Esophagus muscularis mucosa (tissue), 4 donors: ENCODE measurements around the gene ANKRD11. TPM values are rescaled to one million over a fixed set of nuclear protein-coding genes. Genes with fewer than 3 reads are reported as not detected.
A peak's percentile ranks its signal among the peaks of the same experiment; 100 is the strongest.

Source experiments
- DNase-seq: peaks from one replicate; pipeline ENCODE4 v3.0.0-alpha.2; 2017; ENCODE audit errors: extremely low spot score
- H3K27ac ChIP-seq, 4 donors: fragments of 200-600 bp; sonication (generic); replicated peaks in 1 of 4; 1 replicate in 3 of 4; 2 replicates in 1 of 4; pipeline ENCODE4 v1.5.1; 2016 to 2019; ENCODE audit warnings: mild to moderate bottlenecking in 1 of 4
- H3K27me3 ChIP-seq, 4 donors: fragments of 200-600 bp; sonication (generic); one replicate each; pipeline versions ENCODE4 v1.5.1 to v1.6.0; 2016 to 2019
- H3K36me3 ChIP-seq, 4 donors: fragments of 200-600 bp; sonication (generic); one replicate each; pipeline ENCODE4 v1.5.1; 2016 to 2019
- H3K4me1 ChIP-seq, 4 donors: fragments of 200-600 bp; sonication (generic); one replicate each; pipeline ENCODE4 v1.5.1; 2016 to 2019
- H3K4me3 ChIP-seq, 4 donors: fragments of 200-600 bp; sonication (generic); 1 replicate in 2 of 4; 2 replicates in 2 of 4; pipeline ENCODE4 v1.5.1; 2016 to 2019; ENCODE audit warnings: mild to moderate bottlenecking in 4 of 4, moderate library complexity in 1 of 4
- H3K9me3 ChIP-seq, 4 donors: fragments of 200-600 bp; sonication (generic); 1 replicate in 3 of 4; 2 replicates in 1 of 4; pipeline ENCODE4 v1.5.1; 2016 to 2019
- EP300 ChIP-seq: sonication (generic); formaldehyde crosslinking; IDR thresholded peaks from one replicate; pipeline ENCODE4 v1.6.1; 2017; ENCODE audit warnings: antibody characterized with exemption
- POLR2A ChIP-seq: fragments of 450-650 bp; IDR thresholded peaks from one replicate; pipeline ENCODE4 v1.6.1; 2017; ENCODE audit warnings: antibody characterized with exemption, moderate library complexity, mild to moderate bottlenecking, low read depth
- POLR2AphosphoS5 ChIP-seq, 2 donors: sonication (generic); formaldehyde crosslinking; IDR thresholded peaks; one replicate each; pipeline ENCODE4 v1.6.1; 2017; ENCODE audit warnings: antibody characterized with exemption in 2 of 2
- WGBS: methylation state at CpG from one replicate; pipeline ENCODE4 v1.1.5; 2018; 5-methylcytosine and 5-hydroxymethylcytosine counted together
- intact Hi-C: fragments of 100-400 bp; cut with DNase I; formaldehyde crosslinking; loops from one replicate; pipeline ENCODE4 v1.15.1; 2023
- total RNA-seq, 4 donors: library from RNA; depleted of rRNA; stranded (reverse); fragments of >200 nt; gene quantifications; one replicate each; pipeline versions ENCODE4 v1.1.0 to v1.2.1, GENCODE V29; 2016
- TF ChIP-seq, protein P1 (sequence below), 3 experiments: fragments of 200-600 bp in 2 of 3; fragments of 450-650 bp in 1 of 3; sonication (generic) in 2 of 3; IDR thresholded peaks; one replicate each; pipeline ENCODE4 v1.5.1; 2017 to 2019; ENCODE audit warnings: antibody characterized with exemption in 3 of 3, mild to moderate bottlenecking in 2 of 3, moderate library complexity in 1 of 3

The ANKRD11 gene
- total RNA-seq, 4 donors from 2014 or later = 60.8 to 119 (median 105) TPM

DNA sequence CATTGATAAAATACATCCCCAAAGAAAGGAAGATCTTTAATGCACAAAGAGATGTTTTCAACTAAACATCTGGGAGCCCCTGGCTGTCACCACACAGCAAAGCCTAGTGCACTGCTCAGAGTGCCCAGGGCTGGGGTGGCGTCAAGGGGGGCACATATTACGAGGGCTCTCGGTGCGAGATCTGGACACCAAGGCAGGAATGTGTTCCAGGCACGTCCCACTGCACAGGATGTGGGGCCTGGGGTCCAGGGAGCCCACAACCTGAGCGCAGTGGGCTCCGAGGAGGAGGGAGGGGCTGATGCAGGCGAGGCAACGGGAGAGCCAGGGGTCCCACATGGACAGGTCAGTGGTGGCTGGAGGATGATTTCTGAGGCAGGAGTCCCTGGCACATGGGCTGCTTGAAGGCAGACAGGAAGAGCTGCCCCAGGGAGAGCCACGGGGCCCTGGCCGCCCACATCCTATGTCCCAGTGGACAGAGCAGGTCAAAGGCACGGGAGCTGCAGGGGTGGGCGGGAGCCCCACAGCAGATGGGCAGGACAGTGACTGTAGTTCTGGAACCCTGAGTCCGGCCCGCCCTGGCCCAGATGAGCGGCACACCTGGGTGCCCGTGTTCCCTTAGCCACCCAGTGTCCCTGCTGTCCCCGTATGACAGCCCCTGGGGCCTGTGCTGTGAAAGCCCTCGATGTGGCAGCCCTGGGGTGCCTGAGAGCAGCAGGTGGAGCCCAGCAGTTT lies 216.5 kb downstream of the ANKRD11 start:
- 93% methylated on average over 8 of the region's 19 CpGs for WGBS
- no peak overlapping the region for H3K4me3 ChIP-seq
- peaks cover 49 to 99% (median 96%) of the 10 kb centered on the region in 4 donors for H3K36me3 ChIP-seq
- H3K27ac ChIP-seq = no peak overlapping the region
- no peaks in the 10 kb centered on the region for H3K27me3 ChIP-seq
- TF ChIP-seq EP300 (no peak), POLR2AphosphoS5 (IDR thresholded peaks at IDR 0.05) (no peak), POLR2A (no peak)
- TF ChIP-seq, protein P1, sequence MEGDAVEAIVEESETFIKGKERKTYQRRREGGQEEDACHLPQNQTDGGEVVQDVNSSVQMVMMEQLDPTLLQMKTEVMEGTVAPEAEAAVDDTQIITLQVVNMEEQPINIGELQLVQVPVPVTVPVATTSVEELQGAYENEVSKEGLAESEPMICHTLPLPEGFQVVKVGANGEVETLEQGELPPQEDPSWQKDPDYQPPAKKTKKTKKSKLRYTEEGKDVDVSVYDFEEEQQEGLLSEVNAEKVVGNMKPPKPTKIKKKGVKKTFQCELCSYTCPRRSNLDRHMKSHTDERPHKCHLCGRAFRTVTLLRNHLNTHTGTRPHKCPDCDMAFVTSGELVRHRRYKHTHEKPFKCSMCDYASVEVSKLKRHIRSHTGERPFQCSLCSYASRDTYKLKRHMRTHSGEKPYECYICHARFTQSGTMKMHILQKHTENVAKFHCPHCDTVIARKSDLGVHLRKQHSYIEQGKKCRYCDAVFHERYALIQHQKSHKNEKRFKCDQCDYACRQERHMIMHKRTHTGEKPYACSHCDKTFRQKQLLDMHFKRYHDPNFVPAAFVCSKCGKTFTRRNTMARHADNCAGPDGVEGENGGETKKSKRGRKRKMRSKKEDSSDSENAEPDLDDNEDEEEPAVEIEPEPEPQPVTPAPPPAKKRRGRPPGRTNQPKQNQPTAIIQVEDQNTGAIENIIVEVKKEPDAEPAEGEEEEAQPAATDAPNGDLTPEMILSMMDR (IDR thresholded peaks at IDR 0.05) = no peak
- H3K9me3 ChIP-seq = no peaks in the 10 kb centered on the region
- DNase-seq = no peak
- H3K4me1 ChIP-seq = no peaks in the 10 kb centered on the region
- intact Hi-C loops = no loop called here

DNA sequence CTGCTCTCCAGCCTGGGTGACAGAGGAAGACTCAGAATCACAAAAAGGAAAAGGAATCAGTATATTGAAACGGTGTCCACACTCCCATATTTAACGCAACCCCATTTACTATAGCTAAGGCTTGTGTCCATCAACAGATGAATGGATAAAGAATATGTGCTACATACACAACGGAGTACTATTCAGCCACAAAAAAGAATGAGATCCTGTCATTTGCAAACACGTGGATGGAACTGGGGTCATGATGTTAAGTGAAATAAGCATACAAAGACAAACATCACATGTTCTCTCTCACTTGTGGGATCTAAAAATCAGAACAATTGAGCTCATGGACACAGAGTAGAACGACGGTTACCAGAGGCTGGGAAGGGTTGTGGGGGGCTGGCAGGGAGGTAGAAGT lies 217.7 kb downstream of the ANKRD11 start:
- TF ChIP-seq, protein P1 (IDR thresholded peaks at IDR 0.05) = no peak
- TF ChIP-seq POLR2A (no peak), EP300 (no peak)
- no peaks in the 10 kb centered on the region for H3K4me1 ChIP-seq
- H3K4me3 ChIP-seq = no peak overlapping the region
- H3K27ac ChIP-seq = no peak overlapping the region
- intact Hi-C loops = no loop called here
- no peak for DNase-seq
- no peaks in the 10 kb centered on the region for H3K27me3 ChIP-seq
- peaks cover 54 to 94% (median 89%) of the 10 kb centered on the region in 4 donors for H3K36me3 ChIP-seq
- no peaks in the 10 kb centered on the region for H3K9me3 ChIP-seq
- 93% methylated on average over 6 of the region's 6 CpGs for WGBS

DNA sequence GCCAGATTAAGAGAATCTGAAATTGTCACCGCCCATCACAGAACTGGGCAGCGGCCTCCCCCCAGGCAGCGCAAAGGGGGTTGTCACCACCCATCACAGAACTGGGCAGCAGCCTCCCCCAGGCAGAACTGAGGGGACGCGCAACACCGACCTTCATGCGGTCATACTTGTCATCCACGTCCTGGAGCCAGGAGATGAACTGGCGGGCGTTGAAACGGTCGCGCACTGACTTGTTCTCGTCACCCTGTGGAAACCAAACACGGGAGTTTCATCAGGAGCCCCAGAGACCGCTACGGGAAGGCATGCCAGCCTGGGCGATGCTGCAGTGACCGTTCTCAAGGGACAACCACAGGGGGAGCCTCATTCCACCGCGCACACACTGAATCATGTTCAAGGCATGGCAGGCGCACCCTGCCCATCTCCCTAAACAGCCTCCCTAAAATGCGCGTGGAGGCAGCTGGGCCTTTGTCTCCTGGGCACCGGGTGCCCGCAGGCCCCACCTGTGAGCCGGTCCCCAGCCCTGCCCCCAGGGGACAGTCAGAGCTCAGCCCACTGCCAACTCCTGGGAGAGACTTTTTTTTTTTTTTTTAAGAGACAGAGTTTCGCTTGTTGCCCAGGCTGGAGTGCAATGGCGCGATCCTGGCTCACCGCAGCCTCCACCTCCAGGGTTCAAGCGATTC lies 219.6 kb downstream of the ANKRD11 start:
- no peaks in the 10 kb centered on the region for H3K9me3 ChIP-seq
- peaks cover 67 to 94% (median 88%) of the 10 kb centered on the region in 4 donors for H3K36me3 ChIP-seq
- H3K4me1 ChIP-seq = no peaks in the 10 kb centered on the region

DNA sequence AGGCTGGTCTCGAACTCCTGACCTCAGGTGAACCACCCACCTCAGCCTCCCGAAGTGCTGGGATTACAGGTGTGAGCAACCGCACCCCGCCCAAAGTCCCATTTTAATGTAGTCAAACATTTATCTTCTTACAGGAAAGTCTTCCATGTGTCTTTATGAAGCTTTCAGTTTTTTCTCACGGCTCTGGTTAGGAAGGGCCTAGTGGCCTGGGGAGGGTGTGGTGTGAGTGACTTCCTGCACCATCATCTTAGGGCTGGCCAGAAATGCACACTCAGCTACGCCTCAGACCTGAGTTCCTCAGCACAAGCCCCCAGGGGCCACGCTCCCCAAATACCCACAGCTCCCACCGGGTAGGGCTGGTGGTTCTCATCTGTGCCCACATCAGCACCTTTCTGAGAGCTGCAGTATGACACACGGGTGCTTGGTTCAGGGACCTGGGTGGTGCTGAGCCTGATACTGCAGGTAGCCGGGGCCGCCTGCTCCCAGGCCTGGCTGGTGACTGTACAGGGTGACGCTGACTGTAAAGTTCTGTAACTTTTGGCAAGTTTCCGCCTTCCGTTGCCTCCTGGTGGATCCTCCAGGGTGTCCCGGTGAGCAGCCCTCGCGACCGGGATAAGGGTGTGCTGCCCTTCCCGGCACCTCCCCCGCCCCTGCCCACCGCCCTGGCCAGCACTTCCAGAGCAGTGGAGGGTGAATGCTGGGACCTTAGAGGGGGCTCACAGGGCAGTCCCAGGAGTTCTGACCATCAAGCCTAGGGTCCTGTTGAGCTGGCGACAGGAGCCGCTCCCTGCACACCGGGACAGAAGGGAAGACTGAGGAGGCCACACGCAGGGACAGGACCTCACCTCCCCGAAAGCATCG lies 220.3 kb downstream of the ANKRD11 start:
- Histone ChIP-seq H3K27ac (peak overlapping the region in 1 of 4 donors; percentile 17), H3K36me3 (peaks cover 59 to 94% (median 88%) of the 10 kb centered on the region in 4 donors), H3K27me3 (no peaks in the 10 kb centered on the region), H3K9me3 (no peaks in the 10 kb centered on the region), H3K4me1 (no peaks in the 10 kb centered on the region), H3K4me3 (no peak overlapping the region)
- intact Hi-C loops = no loop called here
- WGBS = 94% methylated on average over 21 of the region's 27 CpGs
- TF ChIP-seq, protein P1 (IDR thresholded peaks at IDR 0.05) = no peak
- TF ChIP-seq POLR2A = no peak
- no peak for TF ChIP-seq POLR2AphosphoS5 (IDR thresholded peaks at IDR 0.05)
- no peak for TF ChIP-seq EP300
- DNase-seq = no peak

More for the DNA sequence above, 219.6 kb downstream of the ANKRD11 start:
- Histone ChIP-seq H3K27me3 (no peaks in the 10 kb centered on the region), H3K4me3 (no peak overlapping the region), H3K27ac (no peak overlapping the region)
- TF ChIP-seq, protein P1 (IDR thresholded peaks at IDR 0.05) = no peak
- TF ChIP-seq POLR2A (no peak), EP300 (no peak), POLR2AphosphoS5 (IDR thresholded peaks at IDR 0.05) (no peak)
- no peak for DNase-seq
- WGBS = 96% methylated on average over 31 of the region's 32 CpGs
- intact Hi-C loops = no loop called here
